BJ (cell line): ENCODE results near the gene SPINK8. TPM values are rescaled to one million over a fixed set of nuclear protein-coding genes. Genes with fewer than 3 reads are reported as not detected.
"Not testable (repeated sequence)": the region's sequence is repeated elsewhere in the genome, so short reads cannot be mapped to it uniquely, and the experiment has no call there.

ENCODE experiments used
- CTCF ChIA-PET: fragments of 350-600 bp; formaldehyde crosslinking; extraction: SDS; loops from one replicate; lab custom pipeline; 2021; ENCODE audit warnings: antibody characterized with exemption, inconsistent platforms; lab: Yijun Ruan, JAX
- POLR2A ChIA-PET: fragments of 300-600 bp; sonication (Branson Sonifier 250); formaldehyde crosslinking; extraction: SDS; loops from one replicate; lab custom pipeline; 2021; ENCODE audit warnings: antibody characterized with exemption; lab: Charles Lee
- DNase-seq: peaks from one replicate; pipeline ENCODE4 v3.0.0-alpha.2; 2011; ENCODE audit warnings: low read depth
- H3K27me3 ChIP-seq: 2 replicates; pipeline ENCODE4 v1.6.0; 2011; ENCODE audit warnings: low read length; ENCODE audit not compliant: control insufficient read depth, insufficient read depth
- H3K36me3 ChIP-seq: 2 replicates; pipeline ENCODE4 v1.5.1; 2011; ENCODE audit warnings: low read length; ENCODE audit not compliant: control insufficient read depth, insufficient read depth
- H3K4me3 ChIP-seq: 2 replicates; pipeline ENCODE4 v1.5.1; 2011; ENCODE audit warnings: low read depth, mild to moderate bottlenecking, control low read depth, low read length
- CTCF ChIP-seq: IDR thresholded peaks from 2 replicates; pipeline ENCODE4 v1.5.1; 2011; ENCODE audit warnings: low read depth, mild to moderate bottlenecking, control low read depth, inconsistent platforms, low read length, moderate library complexity; ENCODE audit not compliant: insufficient read depth
- polyA plus RNA-seq: library from polyadenylated mRNA; depleted of rRNA; stranded (reverse); fragments of >200 nt; gene quantifications from 2 replicates; pipeline ENCODE4 v1.2.3, GENCODE V29; 2011

The SPINK8 gene
- polyA plus RNA-seq, 1 experiment, result not detected

GRCh38 chr3:48343432-48343831 lies 10.0 kb upstream of the SPINK8 start:
- H3K4me3 ChIP-seq, result no peak overlapping the region
- ChIA-PET CTCF (interaction anchor here (1.3 to 1.4 kb wide), 2 partner anchors 9 to 13 kb away, joined by 3 read pairs; no protein-coding TSS in a partner anchor), POLR2A (no interaction called here)
- TF ChIP-seq CTCF, result no peak
- H3K27me3 ChIP-seq, result peaks cover 3% of the 10 kb centered on the region; the same call in 1 of the 2 replicates
- H3K36me3 ChIP-seq, result no peaks in the 10 kb centered on the region
- DNase-seq, result no peak

- Histone ChIP-seq H3K4me3 (no peak overlapping the region), H3K27me3 (peaks cover 11% of the 10 kb centered on the region), H3K36me3 (no peaks in the 10 kb centered on the region)
- POLR2A ChIA-PET, result no interaction called here
- CTCF ChIA-PET, result interaction anchor here (1.1 kb wide), 2 partner anchors 17 to 98 kb away, joined by 3 to 6 read pairs; no protein-coding TSS in a partner anchor
- no peak for DNase-seq
- no peak for TF ChIP-seq CTCF
These were observed 5.2 kb upstream of the SPINK8 start for GRCh38 chr3:48338635-48339034.

- DNase-seq, H3K4me3 ChIP-seq, POLR2A ChIA-PET, H3K36me3 ChIP-seq, CTCF ChIA-PET: not testable (repeated sequence)
- H3K27me3 ChIP-seq, result peaks cover 15% of the 10 kb centered on the region
These were observed 4.1 kb upstream of the SPINK8 start for GRCh38 chr3:48337536-48337935.

GRCh38 chr3:48335286-48335685 lies 1.8 kb upstream of the SPINK8 start:
- H3K4me3 ChIP-seq, DNase-seq, H3K36me3 ChIP-seq, POLR2A ChIA-PET: not testable (repeated sequence)
- CTCF ChIA-PET, result interaction anchor here (0.6 to 0.8 kb wide), 2 partner anchors 32 to 88 kb away, joined by 3 read pairs; no protein-coding TSS in a partner anchor
- peaks cover 16% of the 10 kb centered on the region for H3K27me3 ChIP-seq

GRCh38 chr3:48334605-48335004 lies 1.1 kb upstream of the SPINK8 start:
- POLR2A ChIA-PET, result no interaction called here
- CTCF ChIA-PET, result no interaction called here
- no peak for DNase-seq
- no peak overlapping the region for H3K4me3 ChIP-seq
- H3K36me3 ChIP-seq, result no peaks in the 10 kb centered on the region
- no peak for TF ChIP-seq CTCF
- peaks cover 15% of the 10 kb centered on the region for H3K27me3 ChIP-seq

- CTCF ChIA-PET, DNase-seq, H3K36me3 ChIP-seq, POLR2A ChIA-PET, H3K4me3 ChIP-seq: not testable (repeated sequence)
- peaks cover 20% of the 10 kb centered on the region for H3K27me3 ChIP-seq
These were observed 1.6 kb downstream of the SPINK8 start for GRCh38 chr3:48331706-48332435.
